ENCODE measurements around the gene DNAH2.
A peak's percentile ranks its signal among the peaks of the same experiment; 100 is the strongest.

The DNAH2 gene

GRCh38 chr17:7716901-7717755 lies at the start of gene DNAH2:
TSS of gene DNAH2 (plus strand) at chr17:7717744. CDS start at chr17:7719735, 1,991 bp downstream.
- H3K27me3 ChIP-seq (ENCODE audit: low read length): no peaks in the 10 kb centered on the region
- H3K9me3 ChIP-seq (ENCODE audit: insufficient read depth, low read length): no peaks in the 10 kb centered on the region
- no peaks in the 10 kb centered on the region for H3K79me2 ChIP-seq (ENCODE audit: insufficient read depth, low read length)
- peak within 1 kb of the TSS; percentile 47 for H3K9ac ChIP-seq (ENCODE audit: low read length)
- no peaks in the 10 kb centered on the region for H3F3A ChIP-seq (ENCODE audit: insufficient read depth)
- H2AFZ ChIP-seq (ENCODE audit: low read depth, low read length, severe bottlenecking): peak within 1 kb of the TSS; percentile 78
- no peak within 1 kb of the TSS for H3K27ac ChIP-seq (ENCODE audit: low read depth, low read length)
- no peaks in the 10 kb centered on the region for H3K9me2 ChIP-seq (replicated peaks; ENCODE audit: insufficient read depth, low read length)
- H4K20me1 ChIP-seq (ENCODE audit: low read depth, low read length): no peaks in the 10 kb centered on the region
- H3K4me3 ChIP-seq (ENCODE audit: insufficient read depth, low read length, poor library complexity, severe bottlenecking): peak within 1 kb of the TSS; percentile 40
- H3K4me2 ChIP-seq (ENCODE audit: low read depth, low read length, poor library complexity, severe bottlenecking): peak within 1 kb of the TSS; percentile 54
- no peaks in the 10 kb centered on the region for H3K36me3 ChIP-seq (ENCODE audit: low read length)
- 0 out of 2 replicates have a peak, but pooled peaks have one; percentile 29 for TF ChIP-seq EZH2phosphoT487 (conservative IDR thresholded peaks at IDR 0.05; ENCODE audit: low read length)
- TF ChIP-seq CTCF (IDR thresholded peaks at IDR 0.05; ENCODE audit: insufficient read depth, low read length, poor library complexity, severe bottlenecking): peak; percentile 26

- no peak overlapping the region for H3K4me2 ChIP-seq (ENCODE audit: low read depth, low read length, poor library complexity, severe bottlenecking)
- TF ChIP-seq CTCF (IDR thresholded peaks at IDR 0.05; ENCODE audit: insufficient read depth, low read length, poor library complexity, severe bottlenecking) (no peak), EZH2phosphoT487 (conservative IDR thresholded peaks at IDR 0.05; ENCODE audit: low read length) (no peak)
- H2AFZ ChIP-seq (ENCODE audit: low read depth, low read length, severe bottlenecking): no peak overlapping the region
- no peak overlapping the region for H3K4me3 ChIP-seq (ENCODE audit: insufficient read depth, low read length, poor library complexity, severe bottlenecking)
- no peaks in the 10 kb centered on the region for H3K9me2 ChIP-seq (replicated peaks; ENCODE audit: insufficient read depth, low read length)
- no peak overlapping the region for H3K27ac ChIP-seq (ENCODE audit: low read depth, low read length)
- H3K36me3 ChIP-seq (ENCODE audit: low read length): peaks cover 11% of the 10 kb centered on the region
- no peaks in the 10 kb centered on the region for H4K20me1 ChIP-seq (ENCODE audit: low read depth, low read length)
- H3K79me2 ChIP-seq (ENCODE audit: insufficient read depth, low read length): no peaks in the 10 kb centered on the region
- H3K27me3 ChIP-seq (ENCODE audit: low read length): no peaks in the 10 kb centered on the region
- no peak overlapping the region for H3K9ac ChIP-seq (ENCODE audit: low read length)
- H3K9me3 ChIP-seq (ENCODE audit: insufficient read depth, low read length): no peaks in the 10 kb centered on the region
- H3F3A ChIP-seq (ENCODE audit: insufficient read depth): no peaks in the 10 kb centered on the region
Observed at GRCh38 chr17:7668482-7668881, 49.1 kb upstream of the DNAH2 start.

GRCh38 chr17:7673239-7673638 lies 44.3 kb upstream of the DNAH2 start:
- TF ChIP-seq CTCF (IDR thresholded peaks at IDR 0.05; ENCODE audit: insufficient read depth, low read length, poor library complexity, severe bottlenecking): peak; percentile 74
- TF ChIP-seq EZH2phosphoT487 (conservative IDR thresholded peaks at IDR 0.05; ENCODE audit: low read length): no peak
- Histone ChIP-seq H3K27me3 (ENCODE audit: low read length) (no peaks in the 10 kb centered on the region), H3F3A (ENCODE audit: insufficient read depth) (no peaks in the 10 kb centered on the region), H3K9me2 (replicated peaks; ENCODE audit: insufficient read depth, low read length) (no peaks in the 10 kb centered on the region), H2AFZ (ENCODE audit: low read depth, low read length, severe bottlenecking) (no peak overlapping the region), H3K4me3 (ENCODE audit: insufficient read depth, low read length, poor library complexity, severe bottlenecking) (no peak overlapping the region), H3K9me3 (ENCODE audit: insufficient read depth, low read length) (no peaks in the 10 kb centered on the region), H3K4me2 (ENCODE audit: low read depth, low read length, poor library complexity, severe bottlenecking) (no peak overlapping the region), H3K79me2 (ENCODE audit: insufficient read depth, low read length) (peaks cover 9% of the 10 kb centered on the region), H3K9ac (ENCODE audit: low read length) (no peak overlapping the region), H4K20me1 (ENCODE audit: low read depth, low read length) (no peaks in the 10 kb centered on the region), H3K27ac (ENCODE audit: low read depth, low read length) (no peak overlapping the region), H3K36me3 (ENCODE audit: low read length) (peaks cover 15% of the 10 kb centered on the region)

Measured in SU-DHL-6 (cell line).